ENCODE results near the gene COL5A1. TPM values are rescaled to one million over a fixed set of nuclear protein-coding genes. Genes with fewer than 3 reads are reported as not detected.

Gene COL5A1
- total RNA-seq, 1 donor from 2014 or later: 1,552 TPM

GRCh38 chr9:134835987-134836386 lies 194.4 kb downstream of the COL5A1 start:
- H3K27me3 Mint-ChIP-seq (ENCODE audit: unreplicated experiment): no peaks in the 10 kb centered on the region
- H3K4me3 Mint-ChIP-seq (ENCODE audit: unreplicated experiment): no peak overlapping the region
- peaks cover 28% of the 10 kb centered on the region for H3K36me3 Mint-ChIP-seq (ENCODE audit: unreplicated experiment)
- H3K9me3 Mint-ChIP-seq (ENCODE audit: unreplicated experiment): no peaks in the 10 kb centered on the region
- no peak for TF ChIP-seq CTCF (IDR thresholded peaks at IDR 0.05)
- no peaks in the 10 kb centered on the region for H3K4me1 Mint-ChIP-seq (ENCODE audit: unreplicated experiment)
- H3K27ac Mint-ChIP-seq (ENCODE audit: unreplicated experiment): no peak overlapping the region
- no peak for DNase-seq (ENCODE audit: extremely low spot score, unreplicated experiment)

- H3K27me3 Mint-ChIP-seq (ENCODE audit: unreplicated experiment): no peaks in the 10 kb centered on the region
- no peak overlapping the region for H3K27ac Mint-ChIP-seq (ENCODE audit: unreplicated experiment)
- no peak for DNase-seq (ENCODE audit: extremely low spot score, unreplicated experiment)
- H3K4me3 Mint-ChIP-seq (ENCODE audit: unreplicated experiment): no peak overlapping the region
- H3K9me3 Mint-ChIP-seq (ENCODE audit: unreplicated experiment): no peaks in the 10 kb centered on the region
- peaks cover 30% of the 10 kb centered on the region for H3K36me3 Mint-ChIP-seq (ENCODE audit: unreplicated experiment)
- TF ChIP-seq CTCF (IDR thresholded peaks at IDR 0.05): no peak
- no peaks in the 10 kb centered on the region for H3K4me1 Mint-ChIP-seq (ENCODE audit: unreplicated experiment)
Observed at GRCh38 chr9:134836406-134836970, 194.9 kb downstream of the COL5A1 start.

- no peaks in the 10 kb centered on the region for H3K4me1 Mint-ChIP-seq (ENCODE audit: unreplicated experiment)
- H3K36me3 Mint-ChIP-seq (ENCODE audit: unreplicated experiment): peaks cover 36% of the 10 kb centered on the region
- H3K27me3 Mint-ChIP-seq (ENCODE audit: unreplicated experiment): no peaks in the 10 kb centered on the region
- H3K4me3 Mint-ChIP-seq (ENCODE audit: unreplicated experiment): no peak overlapping the region
- no peak for DNase-seq (ENCODE audit: extremely low spot score, unreplicated experiment)
- no peak for TF ChIP-seq CTCF (IDR thresholded peaks at IDR 0.05)
- H3K27ac Mint-ChIP-seq (ENCODE audit: unreplicated experiment): peak overlapping the region; percentile 34
- H3K9me3 Mint-ChIP-seq (ENCODE audit: unreplicated experiment): no peaks in the 10 kb centered on the region
Observed at GRCh38 chr9:134837529-134837928, 195.9 kb downstream of the COL5A1 start.

- TF ChIP-seq CTCF (IDR thresholded peaks at IDR 0.05): no peak
- H3K4me1 Mint-ChIP-seq (ENCODE audit: unreplicated experiment): no peaks in the 10 kb centered on the region
- H3K4me3 Mint-ChIP-seq (ENCODE audit: unreplicated experiment): no peak overlapping the region
- H3K36me3 Mint-ChIP-seq (ENCODE audit: unreplicated experiment): peaks cover 45% of the 10 kb centered on the region
- H3K9me3 Mint-ChIP-seq (ENCODE audit: unreplicated experiment): no peaks in the 10 kb centered on the region
- no peaks in the 10 kb centered on the region for H3K27me3 Mint-ChIP-seq (ENCODE audit: unreplicated experiment)
- DNase-seq (ENCODE audit: extremely low spot score, unreplicated experiment): no peak
- no peak overlapping the region for H3K27ac Mint-ChIP-seq (ENCODE audit: unreplicated experiment)
Observed at GRCh38 chr9:134838651-134839454, 197.2 kb downstream of the COL5A1 start.

GRCh38 chr9:134839455-134840125 lies 198.0 kb downstream of the COL5A1 start:
- DNase-seq (ENCODE audit: extremely low spot score, unreplicated experiment): no peak
- Mint-ChIP-seq H3K27me3 (ENCODE audit: unreplicated experiment) (no peaks in the 10 kb centered on the region), H3K9me3 (ENCODE audit: unreplicated experiment) (no peaks in the 10 kb centered on the region), H3K27ac (ENCODE audit: unreplicated experiment) (no peak overlapping the region), H3K36me3 (ENCODE audit: unreplicated experiment) (peaks cover 48% of the 10 kb centered on the region), H3K4me1 (ENCODE audit: unreplicated experiment) (no peaks in the 10 kb centered on the region), H3K4me3 (ENCODE audit: unreplicated experiment) (no peak overlapping the region)
- no peak for TF ChIP-seq CTCF (IDR thresholded peaks at IDR 0.05)

Measured in osteocyte (in vitro differentiated cells).